ENCODE measurements around the gene CTPS2.
"Not testable (repeated sequence)": the region's sequence is repeated elsewhere in the genome, so short reads cannot be mapped to it uniquely, and the experiment has no call there.

Gene CTPS2

GRCh38 chrX:16610654-16611053 lies 101.8 kb downstream of the CTPS2 start:
- not testable (repeated sequence) for H2BK120ac ChIP-seq (ENCODE audit: low read depth, low read length); H2BK15ac ChIP-seq (replicated peaks; ENCODE audit: low read depth); H3K36me3 ChIP-seq (ENCODE audit: control insufficient read depth, insufficient read depth, low read length); H3K4me2 ChIP-seq (ENCODE audit: low read length); H2BK5ac ChIP-seq (ENCODE audit: low read length); H4K8ac ChIP-seq (ENCODE audit: low read depth, low read length); H4K5ac ChIP-seq (ENCODE audit: low read length); H3K27me3 ChIP-seq (ENCODE audit: insufficient read depth, low read length, poor library complexity); H3K79me1 ChIP-seq (ENCODE audit: low read length); H3K4ac ChIP-seq (ENCODE audit: low read depth, low read length); H3K9ac ChIP-seq (ENCODE audit: low read length); H3K4me3 ChIP-seq (ENCODE audit: low read length); H3K27ac ChIP-seq (ENCODE audit: low read depth, low read length); H3K18ac ChIP-seq (ENCODE audit: low read length); H3K56ac ChIP-seq (ENCODE audit: low read length); H3K4me1 ChIP-seq (ENCODE audit: control insufficient read depth, low read depth, low read length); H2AK5ac ChIP-seq (ENCODE audit: low read length); H3K23ac ChIP-seq (ENCODE audit: low read length); DNase-seq; H3K79me2 ChIP-seq (ENCODE audit: control insufficient read depth, insufficient read depth, low read length)
- no CpG with 5 or more reads among the region's 3 CpGs for WGBS (ENCODE audit: extremely low coverage, insufficient coverage, low lambda C conversion rate)

GRCh38 chrX:16610121-16610621 lies 102.3 kb downstream of the CTPS2 start:
- H2BK120ac ChIP-seq (ENCODE audit: low read depth, low read length) = no peak overlapping the region
- no peak overlapping the region for H2BK5ac ChIP-seq (ENCODE audit: low read length)
- no peak overlapping the region for H3K27ac ChIP-seq (ENCODE audit: low read depth, low read length)
- no peak overlapping the region for H3K9ac ChIP-seq (ENCODE audit: low read length)
- no peak overlapping the region for H3K23ac ChIP-seq (ENCODE audit: low read length)
- no CpG with 5 or more reads among the region's 1 CpG for WGBS (ENCODE audit: extremely low coverage, insufficient coverage, low lambda C conversion rate)
- H2AK5ac ChIP-seq (ENCODE audit: low read length) = no peak overlapping the region
- no peaks in the 10 kb centered on the region for H3K27me3 ChIP-seq (ENCODE audit: insufficient read depth, low read length, poor library complexity)
- no peak overlapping the region for H4K8ac ChIP-seq (ENCODE audit: low read depth, low read length)
- H3K4me2 ChIP-seq (ENCODE audit: low read length) = no peak overlapping the region
- no peaks in the 10 kb centered on the region for H3K36me3 ChIP-seq (ENCODE audit: control insufficient read depth, insufficient read depth, low read length)
- H3K4ac ChIP-seq (ENCODE audit: low read depth, low read length) = no peak overlapping the region
- no peak overlapping the region for H2BK15ac ChIP-seq (replicated peaks; ENCODE audit: low read depth)
- no peak overlapping the region for H3K18ac ChIP-seq (ENCODE audit: low read length)
- H3K4me1 ChIP-seq (ENCODE audit: control insufficient read depth, low read depth, low read length) = no peaks in the 10 kb centered on the region
- H3K79me1 ChIP-seq (ENCODE audit: low read length) = no peaks in the 10 kb centered on the region
- no peak overlapping the region for H3K56ac ChIP-seq (ENCODE audit: low read length)
- H4K5ac ChIP-seq (ENCODE audit: low read length) = no peak overlapping the region
- no peak for DNase-seq
- H3K79me2 ChIP-seq (ENCODE audit: control insufficient read depth, insufficient read depth, low read length) = no peaks in the 10 kb centered on the region
- no peak overlapping the region for H3K4me3 ChIP-seq (ENCODE audit: low read length)

GRCh38 chrX:16606142-16606720 lies 106.2 kb downstream of the CTPS2 start:
- Histone ChIP-seq H3K4me2 (ENCODE audit: low read length) (no peak overlapping the region), H3K23ac (ENCODE audit: low read length) (no peak overlapping the region), H2BK120ac (ENCODE audit: low read depth, low read length) (no peak overlapping the region), H3K4me1 (ENCODE audit: control insufficient read depth, low read depth, low read length) (no peaks in the 10 kb centered on the region), H4K5ac (ENCODE audit: low read length) (no peak overlapping the region), H2BK5ac (ENCODE audit: low read length) (no peak overlapping the region), H3K4me3 (ENCODE audit: low read length) (no peak overlapping the region), H3K27ac (ENCODE audit: low read depth, low read length) (no peak overlapping the region), H2BK15ac (replicated peaks; ENCODE audit: low read depth) (no peak overlapping the region), H4K8ac (ENCODE audit: low read depth, low read length) (no peak overlapping the region), H3K56ac (ENCODE audit: low read length) (no peak overlapping the region), H3K18ac (ENCODE audit: low read length) (no peak overlapping the region), H3K27me3 (ENCODE audit: insufficient read depth, low read length, poor library complexity) (no peaks in the 10 kb centered on the region), H3K4ac (ENCODE audit: low read depth, low read length) (no peak overlapping the region), H3K79me2 (ENCODE audit: control insufficient read depth, insufficient read depth, low read length) (no peaks in the 10 kb centered on the region), H3K79me1 (ENCODE audit: low read length) (no peaks in the 10 kb centered on the region), H2AK5ac (ENCODE audit: low read length) (no peak overlapping the region), H3K9ac (ENCODE audit: low read length) (no peak overlapping the region), H3K36me3 (ENCODE audit: control insufficient read depth, insufficient read depth, low read length) (no peaks in the 10 kb centered on the region)
- WGBS (ENCODE audit: extremely low coverage, insufficient coverage, low lambda C conversion rate) = no CpG with 5 or more reads among the region's 4 CpGs
- DNase-seq = no peak

- H2BK120ac ChIP-seq (ENCODE audit: low read depth, low read length) = no peak overlapping the region
- no peak overlapping the region for H4K5ac ChIP-seq (ENCODE audit: low read length)
Measured at GRCh38 chrX:16604337-16604736, 108.1 kb downstream of the CTPS2 start.

DNA sequence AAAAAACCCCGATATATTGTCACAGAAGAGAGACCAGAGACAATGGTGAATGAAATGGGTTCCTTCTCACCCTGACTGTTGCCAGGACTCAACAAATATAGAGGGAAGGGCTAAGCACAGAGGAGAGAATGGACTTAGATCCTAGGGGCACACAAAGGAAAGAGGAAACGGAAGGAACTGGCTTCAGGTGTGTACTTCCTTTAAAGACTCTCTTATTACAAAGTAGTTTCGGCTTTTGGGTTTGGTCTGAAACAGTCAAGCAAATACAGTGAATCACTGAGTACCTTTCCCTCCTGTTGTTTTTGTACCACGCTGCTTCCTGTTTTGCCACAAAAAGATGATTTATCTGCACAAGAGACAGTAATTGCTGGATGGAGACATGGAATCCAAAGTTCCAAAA lies 108.6 kb downstream of the CTPS2 start:
- H3K18ac ChIP-seq (ENCODE audit: low read length) = no peak overlapping the region
- no peak overlapping the region for H2AK5ac ChIP-seq (ENCODE audit: low read length)
- DNase-seq = no peak
- H3K4me1 ChIP-seq (ENCODE audit: control insufficient read depth, low read depth, low read length) = no peaks in the 10 kb centered on the region
- no peak overlapping the region for H4K5ac ChIP-seq (ENCODE audit: low read length)
- no peak overlapping the region for H2BK120ac ChIP-seq (ENCODE audit: low read depth, low read length)
- H3K4ac ChIP-seq (ENCODE audit: low read depth, low read length) = no peak overlapping the region
- no peak overlapping the region for H3K56ac ChIP-seq (ENCODE audit: low read length)
- WGBS (ENCODE audit: extremely low coverage, insufficient coverage, low lambda C conversion rate) = no CpG with 5 or more reads among the region's 4 CpGs
- H3K27ac ChIP-seq (ENCODE audit: low read depth, low read length) = no peak overlapping the region
- no peaks in the 10 kb centered on the region for H3K79me2 ChIP-seq (ENCODE audit: control insufficient read depth, insufficient read depth, low read length)
- H3K23ac ChIP-seq (ENCODE audit: low read length) = no peak overlapping the region
- no peaks in the 10 kb centered on the region for H3K27me3 ChIP-seq (ENCODE audit: insufficient read depth, low read length, poor library complexity)
- no peak overlapping the region for H4K8ac ChIP-seq (ENCODE audit: low read depth, low read length)
- no peak overlapping the region for H3K4me2 ChIP-seq (ENCODE audit: low read length)
- H3K9ac ChIP-seq (ENCODE audit: low read length) = no peak overlapping the region
- H2BK5ac ChIP-seq (ENCODE audit: low read length) = no peak overlapping the region
- H3K79me1 ChIP-seq (ENCODE audit: low read length) = no peaks in the 10 kb centered on the region
- no peak overlapping the region for H2BK15ac ChIP-seq (replicated peaks; ENCODE audit: low read depth)
- no peak overlapping the region for H3K4me3 ChIP-seq (ENCODE audit: low read length)
- no peaks in the 10 kb centered on the region for H3K36me3 ChIP-seq (ENCODE audit: control insufficient read depth, insufficient read depth, low read length)

More at GRCh38 chrX:16604337-16604736, 108.1 kb downstream of the CTPS2 start:
- Histone ChIP-seq H3K27ac (ENCODE audit: low read depth, low read length) (no peak overlapping the region), H3K36me3 (ENCODE audit: control insufficient read depth, insufficient read depth, low read length) (no peaks in the 10 kb centered on the region), H2BK5ac (ENCODE audit: low read length) (no peak overlapping the region), H3K4me1 (ENCODE audit: control insufficient read depth, low read depth, low read length) (no peaks in the 10 kb centered on the region), H3K4me2 (ENCODE audit: low read length) (no peak overlapping the region), H3K18ac (ENCODE audit: low read length) (no peak overlapping the region), H3K4me3 (ENCODE audit: low read length) (no peak overlapping the region), H3K27me3 (ENCODE audit: insufficient read depth, low read length, poor library complexity) (no peaks in the 10 kb centered on the region), H4K8ac (ENCODE audit: low read depth, low read length) (no peak overlapping the region), H3K9ac (ENCODE audit: low read length) (no peak overlapping the region), H3K4ac (ENCODE audit: low read depth, low read length) (no peak overlapping the region), H2AK5ac (ENCODE audit: low read length) (no peak overlapping the region), H2BK15ac (replicated peaks; ENCODE audit: low read depth) (no peak overlapping the region), H3K56ac (ENCODE audit: low read length) (no peak overlapping the region), H3K23ac (ENCODE audit: low read length) (no peak overlapping the region), H3K79me1 (ENCODE audit: low read length) (no peaks in the 10 kb centered on the region), H3K79me2 (ENCODE audit: control insufficient read depth, insufficient read depth, low read length) (no peaks in the 10 kb centered on the region)
- WGBS (ENCODE audit: extremely low coverage, insufficient coverage, low lambda C conversion rate) = no CpG with 5 or more reads among the region's 2 CpGs
- DNase-seq = no peak

- H3K4me1 ChIP-seq (ENCODE audit: control insufficient read depth, low read depth, low read length); H2BK15ac ChIP-seq (replicated peaks; ENCODE audit: low read depth); H2AK5ac ChIP-seq (ENCODE audit: low read length); H4K8ac ChIP-seq (ENCODE audit: low read depth, low read length); H4K5ac ChIP-seq (ENCODE audit: low read length); H3K9ac ChIP-seq (ENCODE audit: low read length); DNase-seq; H2BK120ac ChIP-seq (ENCODE audit: low read depth, low read length); H3K23ac ChIP-seq (ENCODE audit: low read length); H3K27ac ChIP-seq (ENCODE audit: low read depth, low read length); H3K79me2 ChIP-seq (ENCODE audit: control insufficient read depth, insufficient read depth, low read length); H3K18ac ChIP-seq (ENCODE audit: low read length); H2BK5ac ChIP-seq (ENCODE audit: low read length); H3K79me1 ChIP-seq (ENCODE audit: low read length); H3K27me3 ChIP-seq (ENCODE audit: insufficient read depth, low read length, poor library complexity); H3K56ac ChIP-seq (ENCODE audit: low read length); H3K4me3 ChIP-seq (ENCODE audit: low read length); H3K4ac ChIP-seq (ENCODE audit: low read depth, low read length); H3K4me2 ChIP-seq (ENCODE audit: low read length); H3K36me3 ChIP-seq (ENCODE audit: control insufficient read depth, insufficient read depth, low read length): not testable (repeated sequence)
- no CpG with 5 or more reads among the region's 6 CpGs for WGBS (ENCODE audit: extremely low coverage, insufficient coverage, low lambda C conversion rate)
Measured at GRCh38 chrX:16603235-16603634, 109.2 kb downstream of the CTPS2 start.

Measured in mesendoderm (in vitro differentiated cells).